Measurements from ENCODE around the gene ARID3C.

- TF ChIP-seq CTCF (IDR thresholded peaks at IDR 0.05) (no peak), POLR2A (IDR thresholded peaks at IDR 0.05) (no peak)
Measured at GRCh38 chr9:34630402-34631154, 1.7 kb upstream of the ARID3C start.

Data from vagina (tissue), 2 donors.